ENCODE measurements around the gene SHB.
A peak's percentile ranks its signal among the peaks of the same experiment; 100 is the strongest.

The SHB gene

DNA sequence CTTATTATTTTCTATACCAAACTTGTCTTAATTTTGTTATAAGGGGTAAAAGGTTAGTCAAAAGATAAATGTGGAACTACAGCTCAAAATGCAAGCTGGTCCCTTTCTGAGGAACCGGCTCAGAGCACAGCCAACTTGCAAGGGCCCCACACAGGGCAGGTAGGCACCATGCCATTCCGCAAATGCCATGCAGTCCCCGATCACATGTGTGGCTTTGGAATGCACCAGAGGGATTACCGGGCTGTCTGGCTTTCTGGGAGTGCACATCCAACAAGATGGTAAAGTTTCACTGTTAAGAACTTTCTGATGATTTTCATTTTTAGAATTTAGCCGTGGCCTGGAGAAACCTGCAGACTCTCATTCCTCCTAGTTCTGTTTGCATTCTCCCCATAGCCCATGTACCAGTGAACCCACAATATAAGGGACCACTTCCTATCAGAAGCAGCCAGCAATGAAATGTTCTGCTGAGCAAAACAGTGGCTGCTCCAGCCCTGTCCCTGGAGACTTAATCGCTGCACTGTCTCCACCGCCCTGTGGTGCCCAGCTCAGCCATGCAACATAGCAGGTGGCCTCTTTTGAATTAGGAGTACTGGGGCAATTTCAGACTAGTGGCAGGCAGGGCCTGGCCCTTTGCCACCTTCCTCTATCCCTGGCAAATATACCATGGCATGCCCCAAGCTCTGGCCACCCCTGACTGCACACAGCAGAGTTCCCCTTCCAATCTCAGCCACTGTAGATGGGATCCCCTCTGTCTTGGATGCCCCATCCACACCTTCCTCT lies 11.4 kb downstream of the SHB start:
- Histone ChIP-seq H3K27ac (peak overlapping the region in 1 of 2 donors; percentile 65), H3K4me3 (no peak overlapping the region)
- TF ChIP-seq, protein P1, sequence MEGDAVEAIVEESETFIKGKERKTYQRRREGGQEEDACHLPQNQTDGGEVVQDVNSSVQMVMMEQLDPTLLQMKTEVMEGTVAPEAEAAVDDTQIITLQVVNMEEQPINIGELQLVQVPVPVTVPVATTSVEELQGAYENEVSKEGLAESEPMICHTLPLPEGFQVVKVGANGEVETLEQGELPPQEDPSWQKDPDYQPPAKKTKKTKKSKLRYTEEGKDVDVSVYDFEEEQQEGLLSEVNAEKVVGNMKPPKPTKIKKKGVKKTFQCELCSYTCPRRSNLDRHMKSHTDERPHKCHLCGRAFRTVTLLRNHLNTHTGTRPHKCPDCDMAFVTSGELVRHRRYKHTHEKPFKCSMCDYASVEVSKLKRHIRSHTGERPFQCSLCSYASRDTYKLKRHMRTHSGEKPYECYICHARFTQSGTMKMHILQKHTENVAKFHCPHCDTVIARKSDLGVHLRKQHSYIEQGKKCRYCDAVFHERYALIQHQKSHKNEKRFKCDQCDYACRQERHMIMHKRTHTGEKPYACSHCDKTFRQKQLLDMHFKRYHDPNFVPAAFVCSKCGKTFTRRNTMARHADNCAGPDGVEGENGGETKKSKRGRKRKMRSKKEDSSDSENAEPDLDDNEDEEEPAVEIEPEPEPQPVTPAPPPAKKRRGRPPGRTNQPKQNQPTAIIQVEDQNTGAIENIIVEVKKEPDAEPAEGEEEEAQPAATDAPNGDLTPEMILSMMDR (IDR thresholded peaks at IDR 0.05): no peak
- no peak for DNase-seq (ENCODE audit: low spot score)

DNA sequence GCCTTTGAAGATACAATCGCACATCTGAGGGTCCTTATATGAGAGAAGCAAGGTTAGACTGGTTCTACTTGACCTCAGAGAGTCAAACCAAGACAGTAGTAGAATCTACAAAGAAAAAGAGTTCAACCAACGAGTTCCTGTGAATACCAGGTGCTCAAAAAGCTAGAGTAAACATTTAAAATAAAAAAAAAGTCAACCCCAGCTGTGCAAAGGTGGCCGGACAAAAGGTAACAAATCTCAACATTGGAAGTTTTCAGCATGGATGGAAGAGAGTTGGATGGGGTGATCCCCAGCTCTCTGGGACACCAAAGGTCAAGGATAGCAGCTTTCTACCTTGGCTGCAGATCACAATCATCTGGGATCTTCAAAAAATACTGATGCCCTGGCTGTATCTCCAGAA lies 14.4 kb downstream of the SHB start:
- Histone ChIP-seq H3K4me3 (no peak overlapping the region), H3K27ac (no peak overlapping the region)
- TF ChIP-seq, protein P1 (IDR thresholded peaks at IDR 0.05): no peak
- DNase-seq (ENCODE audit: low spot score): no peak

DNA sequence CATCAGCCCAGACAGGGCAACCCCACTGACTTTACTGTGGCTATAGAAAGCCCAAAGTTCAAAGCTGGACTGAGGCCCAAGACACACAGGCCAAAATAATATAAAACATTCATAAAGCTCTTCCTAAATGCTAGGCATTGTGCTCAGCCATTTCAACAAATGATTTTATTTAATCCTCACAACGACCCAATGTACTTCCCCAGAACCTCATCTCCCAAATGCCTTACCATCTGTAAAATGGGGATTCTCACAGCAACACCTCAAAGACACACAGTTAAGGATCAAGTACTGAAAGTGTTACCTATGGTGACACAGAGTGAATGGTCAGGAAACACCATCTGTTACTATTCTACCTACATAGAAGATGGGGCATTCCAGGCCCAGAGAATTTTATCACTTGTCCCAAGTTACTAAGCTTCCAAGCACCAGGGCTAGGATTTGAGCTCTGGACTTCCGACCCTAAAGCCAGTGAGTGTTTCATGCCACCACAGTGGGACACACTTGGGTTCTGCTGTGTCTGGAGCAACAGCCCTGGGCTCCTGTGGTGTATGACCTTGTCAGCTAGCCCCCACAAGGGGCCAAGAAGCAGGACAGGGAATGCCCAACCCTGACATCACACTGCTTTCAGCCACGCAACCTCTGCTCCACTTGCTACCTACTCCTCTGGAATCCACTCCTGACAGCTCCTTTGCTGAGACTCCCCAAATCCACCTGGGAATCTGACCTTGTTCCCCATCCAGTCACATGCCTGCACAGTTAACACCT lies 15.1 kb downstream of the SHB start:
- TF ChIP-seq, protein P1 (IDR thresholded peaks at IDR 0.05): no peak
- no peak overlapping the region for H3K27ac ChIP-seq
- no peak overlapping the region for H3K4me3 ChIP-seq
- no peak for DNase-seq (ENCODE audit: low spot score)

DNA sequence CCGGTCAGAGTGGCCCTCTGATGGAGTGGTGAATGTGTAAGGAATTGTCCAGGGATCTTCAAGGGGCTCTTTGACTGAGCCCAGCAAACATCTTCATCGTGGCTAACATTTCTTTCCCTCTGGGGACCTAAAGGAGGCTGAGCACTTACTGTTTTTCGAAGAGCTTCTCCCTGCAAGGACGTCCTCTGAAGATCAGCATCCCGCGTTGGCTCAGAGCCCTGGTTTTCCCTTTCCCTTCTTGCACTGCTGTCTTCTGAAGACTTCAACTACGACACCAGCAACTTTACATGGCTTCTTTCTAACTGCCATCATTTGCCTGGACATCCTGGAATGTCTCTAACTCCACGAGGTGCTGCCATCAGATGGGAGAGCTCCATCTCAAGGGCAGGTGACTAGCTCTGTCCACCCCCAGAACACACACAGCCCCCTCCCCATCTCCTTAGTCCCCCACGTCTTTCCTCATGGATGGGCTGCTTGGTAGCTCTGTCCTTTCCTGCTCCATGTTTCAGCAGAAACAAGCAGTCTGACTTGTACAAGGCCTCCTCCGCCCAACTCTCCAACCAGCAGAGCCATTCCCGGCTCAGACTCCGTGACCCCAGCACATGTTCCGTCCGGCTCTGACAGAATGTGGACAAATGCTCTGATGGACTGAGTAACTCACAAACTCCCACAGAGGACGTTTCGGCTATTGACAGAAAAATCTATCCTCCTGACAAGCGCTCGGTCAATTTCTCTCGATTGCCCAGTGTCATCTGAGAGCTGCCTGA lies 17.1 kb downstream of the SHB start:
- Histone ChIP-seq H3K27ac (no peak overlapping the region), H3K4me3 (no peak overlapping the region)
- DNase-seq (ENCODE audit: low spot score): no peak
- TF ChIP-seq, protein P1 (IDR thresholded peaks at IDR 0.05): no peak

DNA sequence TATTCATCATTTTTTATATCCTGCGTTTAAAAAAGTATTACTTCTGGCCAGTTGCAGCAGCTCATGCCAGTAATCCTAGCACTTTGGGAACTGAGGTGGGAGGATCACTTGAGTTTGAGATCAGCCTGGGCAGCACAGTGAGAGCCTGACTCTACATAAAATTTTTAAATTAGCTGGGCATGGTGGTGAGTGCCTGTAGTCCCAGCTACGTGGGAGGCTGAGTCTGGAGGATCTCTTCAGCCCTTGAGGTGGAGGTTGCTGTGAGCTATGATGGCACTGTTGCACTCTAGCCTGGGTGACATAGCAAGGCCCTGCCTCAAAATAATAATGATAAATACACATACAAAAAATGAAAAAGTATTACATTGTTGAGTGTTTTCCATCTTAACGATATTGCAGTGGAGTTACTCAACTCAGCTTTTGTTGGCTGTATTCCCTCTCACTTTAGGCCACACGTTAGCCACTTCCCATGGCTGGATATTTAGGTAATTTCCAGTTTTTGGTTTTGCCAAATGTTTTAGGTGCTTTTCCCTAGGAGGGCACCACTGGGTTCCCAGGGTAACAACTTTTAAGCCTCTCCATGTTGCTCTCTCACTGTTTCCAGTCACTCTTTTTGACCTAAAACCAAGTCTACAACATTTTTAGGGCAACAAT lies 20.6 kb downstream of the SHB start:
- TF ChIP-seq, protein P1 (IDR thresholded peaks at IDR 0.05): no peak
- DNase-seq (ENCODE audit: low spot score): no peak
- H3K4me3 ChIP-seq: peak overlapping the region; percentile 46
- peak overlapping the region; percentile 58 to 73 for H3K27ac ChIP-seq

DNA sequence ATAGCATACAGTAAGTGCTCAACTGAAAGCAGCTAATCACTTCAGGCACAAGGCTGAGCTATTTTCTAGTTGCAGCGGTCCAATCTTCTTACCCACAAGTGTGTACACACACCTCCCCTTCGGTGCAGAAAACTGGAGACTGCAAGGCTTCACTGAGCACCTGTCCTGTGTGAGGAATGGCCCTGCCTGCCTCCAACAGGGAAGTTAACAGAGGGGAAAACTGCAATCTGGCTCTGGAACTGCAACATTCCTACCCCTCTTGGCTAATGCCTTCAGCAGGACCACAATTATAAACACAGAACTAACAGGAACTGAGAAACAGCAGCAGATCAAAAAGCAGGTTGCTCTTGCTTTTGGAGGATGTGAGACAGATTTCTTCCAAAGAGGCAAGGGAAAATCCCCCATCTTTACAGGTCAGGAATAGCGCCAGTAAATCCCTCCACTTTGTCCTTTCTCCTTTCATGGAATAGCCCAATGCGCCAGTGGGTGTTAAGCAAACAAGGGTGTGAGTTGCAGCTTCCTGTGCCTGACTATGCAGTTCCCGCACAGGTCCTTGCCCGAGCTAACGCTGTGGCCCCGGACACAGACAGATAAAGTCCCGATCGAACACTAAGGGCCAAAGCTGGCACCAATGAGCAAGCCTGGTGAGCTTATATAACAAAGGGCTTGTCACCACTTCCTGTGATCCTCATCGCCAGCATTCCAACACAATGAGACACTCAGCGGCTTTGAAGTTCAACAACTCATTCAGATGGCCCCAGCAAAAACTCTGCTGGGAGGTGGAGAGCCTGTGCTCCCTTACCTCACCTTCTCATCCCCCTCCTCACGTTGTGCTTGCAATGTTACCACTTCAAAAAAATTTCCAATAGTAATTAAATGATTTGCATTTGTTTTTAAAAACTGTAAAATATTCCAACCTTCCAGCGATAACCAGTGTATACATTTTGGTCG lies 21.5 kb downstream of the SHB start:
- peak overlapping the region; percentile 58 to 73 for H3K27ac ChIP-seq

More for the DNA sequence above, 21.5 kb downstream of the SHB start:
- TF ChIP-seq, protein P1 (IDR thresholded peaks at IDR 0.05): no peak
- H3K4me3 ChIP-seq: peak overlapping the region; percentile 46
- no peak for DNase-seq (ENCODE audit: low spot score)
